G401.6 (cell line): ENCODE results near the gene CMTM6.
"Not testable (repeated sequence)": the region's sequence is repeated elsewhere in the genome, so short reads cannot be mapped to it uniquely, and the experiment has no call there.

Experiments used
- FAIRE-seq: peaks from 2 replicates; lab custom pipeline; 2012; peaks lifted over from hg19 to GRCh38; lab: Jason Lieb, UNC

Gene CMTM6

DNA sequence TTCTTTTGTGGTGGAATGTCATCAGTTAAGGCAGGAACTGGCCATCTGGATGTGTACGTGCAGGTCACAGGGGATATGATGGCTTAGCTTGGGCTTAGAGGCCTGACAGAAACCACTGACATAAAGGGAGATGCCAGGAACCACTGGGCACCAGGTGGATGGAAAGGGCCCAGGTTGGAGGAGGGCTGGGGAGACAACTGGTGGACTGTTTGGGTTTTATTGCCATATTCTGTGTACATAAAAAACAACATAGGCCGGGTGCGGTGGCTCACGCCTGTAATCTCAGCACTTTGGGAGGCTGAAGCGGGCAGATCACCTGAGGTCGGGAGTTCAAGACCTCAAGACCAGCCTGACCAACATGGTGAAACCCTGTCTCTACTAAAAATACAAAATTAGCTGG lies 35.8 kb downstream of the CMTM6 start:
- not testable (repeated sequence) for FAIRE-seq

DNA sequence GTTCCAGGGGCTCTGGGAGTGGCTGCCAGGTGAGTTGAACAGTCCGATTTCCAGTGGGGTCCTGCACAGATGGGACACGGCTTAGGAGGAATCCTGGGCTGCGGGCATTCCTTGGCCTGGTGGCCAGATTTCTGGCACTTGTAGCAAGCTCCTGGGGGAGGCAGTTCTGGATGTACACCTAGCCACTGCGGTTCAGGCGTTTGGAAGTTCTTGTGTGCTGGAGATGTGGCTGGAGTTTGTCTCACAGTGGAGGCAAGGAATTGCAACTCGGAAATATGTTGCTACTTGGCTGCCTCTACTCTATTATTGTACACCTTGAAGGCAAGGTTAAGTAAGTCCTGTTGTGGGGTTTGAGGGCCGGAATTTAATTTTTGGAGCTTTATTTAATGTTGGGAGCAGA lies 37.9 kb downstream of the CMTM6 start:
- FAIRE-seq: not testable (repeated sequence)

DNA sequence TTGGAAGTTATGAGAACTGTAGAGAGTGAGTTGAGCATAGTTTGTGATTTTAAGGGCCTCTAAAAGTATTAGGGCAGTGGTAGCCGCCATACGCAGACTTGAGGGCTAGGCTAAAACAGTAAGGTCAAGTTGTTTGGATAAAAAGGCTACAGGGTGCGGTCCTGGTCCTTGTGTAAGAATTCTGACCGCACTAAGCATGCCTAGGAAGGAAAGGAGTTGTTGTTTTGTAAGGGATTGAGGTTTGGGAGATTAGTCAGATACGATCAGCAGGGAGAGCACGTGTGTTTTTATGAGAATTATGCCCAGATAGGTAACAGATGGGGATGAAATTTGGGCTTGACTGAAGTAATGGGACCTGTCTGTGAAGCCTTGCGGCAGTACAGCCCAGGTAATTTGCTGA lies 39.2 kb downstream of the CMTM6 start:
- not testable (repeated sequence) for FAIRE-seq

DNA sequence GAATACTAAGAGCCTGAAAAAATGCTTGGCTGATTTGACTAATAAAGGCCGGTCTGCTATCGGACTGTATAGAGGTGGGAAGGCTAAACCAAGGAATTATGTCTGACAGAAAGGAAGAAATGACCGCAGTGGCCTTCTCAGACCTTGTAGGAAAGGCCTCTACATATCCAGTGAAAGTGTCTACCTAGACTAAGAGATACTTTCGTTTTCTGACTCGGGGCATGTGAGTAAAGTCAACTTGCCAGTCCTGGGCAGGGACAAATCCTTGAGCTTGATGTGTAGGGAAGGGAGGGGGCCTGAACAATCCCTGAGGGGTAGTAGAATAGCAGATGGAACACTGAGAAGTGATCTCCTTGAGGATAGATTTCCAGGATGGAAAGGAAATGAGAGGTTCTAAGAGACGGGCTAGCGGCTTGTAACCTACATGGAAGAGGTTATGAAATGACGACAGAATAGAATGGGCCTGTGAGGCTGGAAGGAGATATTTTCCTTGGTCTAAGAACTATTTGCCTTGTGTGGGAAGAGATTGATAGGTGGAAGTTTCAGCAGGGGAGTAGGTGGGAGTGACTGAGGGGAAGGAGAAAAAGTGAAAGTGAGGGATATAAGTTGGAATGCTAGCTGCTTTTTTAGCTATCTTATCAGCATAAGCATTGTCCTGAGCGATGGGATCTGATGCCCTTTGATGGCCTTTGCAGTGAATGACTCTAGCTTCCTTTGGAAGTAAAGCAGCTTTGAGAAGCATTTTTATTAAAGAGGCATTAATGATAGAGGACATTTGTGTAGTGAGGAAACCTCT lies 40.3 kb downstream of the CMTM6 start:
- not testable (repeated sequence) for FAIRE-seq

DNA sequence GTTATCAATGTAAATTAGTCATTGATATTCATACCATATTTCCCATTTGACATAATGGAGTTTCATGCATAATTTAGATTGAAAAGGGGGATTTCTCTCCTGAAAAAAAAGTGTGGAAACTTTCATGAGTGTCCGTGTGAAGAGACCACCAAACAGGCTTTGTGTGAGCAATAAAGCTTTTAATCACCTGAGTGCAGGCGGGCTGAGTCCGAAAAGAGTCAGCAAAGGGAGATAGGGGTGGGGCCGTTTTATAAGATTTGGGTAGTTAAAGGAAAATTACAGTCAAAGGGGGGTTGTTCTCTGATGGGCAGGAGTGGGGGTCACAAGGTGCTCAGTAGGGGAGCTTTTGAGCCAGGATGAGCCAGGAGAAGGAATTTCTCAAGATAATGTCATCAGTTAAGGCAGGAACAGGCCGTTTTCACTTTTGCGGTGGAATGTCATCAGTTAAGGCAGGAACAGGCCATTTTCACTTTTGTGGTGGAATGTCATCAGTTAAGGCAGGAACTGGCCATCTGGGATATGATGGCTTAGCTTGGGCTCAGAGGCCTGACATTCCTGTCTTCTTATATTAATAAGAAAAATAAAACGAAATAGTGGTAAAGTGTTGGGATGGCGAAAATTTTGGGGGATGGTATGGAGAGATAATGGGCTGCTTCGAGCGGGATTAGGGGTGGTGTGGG lies 41.7 kb downstream of the CMTM6 start:
- not testable (repeated sequence) for FAIRE-seq

DNA sequence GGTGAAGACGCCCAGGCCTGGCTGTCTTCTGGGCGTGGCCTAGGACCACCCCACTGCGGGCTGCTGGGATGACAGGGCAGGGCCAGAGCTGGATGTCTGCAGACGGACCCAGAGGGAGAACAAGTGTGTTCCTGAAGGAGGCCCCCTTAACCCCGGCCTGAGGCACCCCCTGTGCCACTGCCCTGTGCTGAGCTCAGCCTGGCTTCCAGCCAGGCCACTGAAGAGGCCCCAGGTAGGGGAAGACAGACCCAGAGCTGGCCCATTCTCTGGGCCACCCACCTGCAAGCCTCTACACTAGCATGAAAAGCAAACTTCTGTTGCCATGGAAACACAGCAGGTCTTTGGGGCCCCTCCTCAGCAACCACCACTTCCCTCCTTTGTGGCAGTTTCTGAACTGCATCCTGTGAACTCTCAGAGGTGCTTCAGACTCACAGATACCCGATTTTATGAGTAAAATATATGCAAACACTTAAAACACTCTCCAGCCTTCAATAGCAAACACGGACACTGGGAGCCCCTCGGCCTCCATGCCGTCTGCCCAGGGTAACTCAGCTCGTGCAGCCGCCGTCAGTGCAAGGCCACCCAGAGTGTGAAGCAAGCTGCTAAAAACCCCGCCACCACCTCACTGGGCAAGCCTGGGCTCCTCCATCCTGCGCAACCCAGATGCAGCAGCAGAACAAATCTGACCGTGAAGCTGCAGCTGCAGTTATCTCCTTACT lies 42.5 kb downstream of the CMTM6 start:
- FAIRE-seq: no peak

DNA sequence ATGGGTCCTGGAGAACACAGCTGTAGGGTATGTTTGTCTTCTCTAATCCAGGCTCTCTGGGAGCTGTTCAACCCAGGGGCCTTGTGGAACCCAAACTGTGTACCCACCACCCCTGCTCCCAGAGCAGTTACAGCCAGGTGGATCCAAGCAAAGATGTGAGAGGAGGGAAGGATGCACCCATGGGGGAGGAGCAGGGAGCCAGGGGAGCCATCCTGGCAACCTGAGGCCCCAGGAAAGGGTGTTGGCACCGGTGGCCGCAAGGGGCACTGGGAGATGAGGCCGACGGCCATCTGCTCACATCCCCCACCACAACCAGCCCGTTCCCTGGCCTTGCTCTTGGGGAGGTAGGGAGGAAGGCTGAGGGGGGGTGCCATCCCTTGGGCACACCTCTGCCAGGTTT lies 43.2 kb downstream of the CMTM6 start:
- FAIRE-seq: no peak

DNA sequence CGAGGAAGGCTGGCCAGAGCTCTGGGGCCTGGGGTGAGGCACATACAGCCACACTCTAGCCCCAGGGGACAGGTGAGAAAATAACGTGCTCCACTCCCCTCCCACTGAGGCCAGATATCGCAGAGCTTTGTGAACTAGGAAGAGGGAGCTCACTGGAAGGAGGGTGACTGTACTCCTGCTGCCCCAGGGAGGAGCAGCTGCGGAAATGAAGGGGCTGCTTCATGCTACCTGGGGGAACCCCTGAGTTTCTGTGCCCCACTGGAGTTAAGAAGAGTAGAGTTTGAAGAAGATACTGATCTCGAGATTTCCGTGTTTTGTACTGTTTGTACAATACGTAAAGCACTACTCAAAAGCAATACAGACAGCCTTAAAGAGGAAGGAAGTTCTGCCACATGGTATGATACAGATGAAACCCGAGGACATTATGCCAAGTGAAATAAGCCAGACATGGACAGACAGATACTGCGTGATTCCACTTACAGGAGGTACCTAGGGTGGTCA lies 44.6 kb downstream of the CMTM6 start:
- FAIRE-seq: no peak

DNA sequence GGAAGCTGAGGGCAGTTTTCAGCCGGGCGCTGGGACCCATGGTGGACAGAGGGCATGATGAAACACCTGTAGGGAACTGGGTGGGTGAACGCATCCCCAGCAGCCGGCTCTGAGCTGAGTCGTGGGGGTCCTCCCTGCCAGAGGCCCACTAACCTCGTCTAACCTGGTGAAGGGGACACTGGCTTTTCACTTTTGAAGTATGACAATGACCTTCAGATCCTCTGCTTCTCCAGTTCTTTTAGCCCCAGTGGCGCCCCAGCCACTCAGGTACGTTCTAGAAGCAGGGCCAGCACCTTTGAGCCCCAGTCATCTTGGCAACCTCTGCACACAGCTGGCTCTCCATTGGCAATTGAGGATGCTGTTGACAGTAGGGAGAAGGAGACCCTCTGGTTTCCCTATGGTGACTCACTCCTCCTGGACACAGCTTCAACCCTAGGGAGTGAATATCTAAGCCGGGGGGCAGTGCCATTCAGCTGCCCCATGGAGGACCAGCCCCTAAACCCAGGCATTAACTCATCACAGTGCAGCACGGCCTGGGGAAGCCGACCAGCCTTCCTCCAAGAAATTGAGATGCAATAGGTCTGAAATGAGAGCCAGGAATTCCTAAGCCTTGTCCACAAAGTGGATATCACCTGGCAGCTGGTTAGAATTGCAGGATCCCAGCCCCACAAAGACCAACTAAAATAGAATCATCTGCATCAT lies 46.1 kb downstream of the CMTM6 start:
- FAIRE-seq: no peak

DNA sequence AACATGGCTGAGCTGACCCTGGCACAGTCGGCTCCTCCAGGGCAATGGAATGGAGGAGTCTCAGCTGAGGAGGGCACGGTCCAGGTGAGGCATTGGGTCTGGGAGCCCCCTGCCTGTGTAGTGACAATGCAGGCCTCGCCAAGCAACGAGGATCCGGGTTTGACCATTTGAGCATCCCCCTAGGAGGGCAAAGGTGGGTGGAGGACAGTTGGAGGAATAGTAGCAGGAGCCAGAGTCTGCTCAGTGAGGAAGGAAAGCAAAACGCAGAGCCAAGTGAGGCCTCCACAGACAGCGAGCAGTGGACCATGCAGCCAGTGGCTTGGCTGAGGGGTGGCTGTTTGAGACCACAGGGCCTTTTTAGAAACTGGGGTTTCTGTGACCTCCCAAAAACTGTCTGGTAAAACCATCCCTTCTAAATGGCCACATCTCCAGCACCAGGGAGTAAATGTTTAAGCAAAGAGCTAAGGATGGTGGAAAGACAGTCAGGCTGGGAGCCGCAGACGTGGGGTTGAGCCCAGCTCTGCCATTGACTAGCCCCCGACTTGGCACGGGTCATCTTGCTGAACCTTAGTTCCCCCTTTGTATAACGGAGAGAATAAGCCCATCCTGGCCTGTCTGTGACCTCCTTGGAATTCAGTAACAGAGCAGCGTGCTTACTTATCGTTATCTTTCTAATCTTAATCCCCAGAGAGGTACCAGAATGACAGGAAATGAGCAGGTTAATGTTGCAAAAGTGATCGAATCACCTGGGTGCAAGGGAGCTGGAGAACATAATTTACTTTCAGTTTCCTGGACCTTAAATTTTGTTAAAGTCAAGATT lies 46.8 kb downstream of the CMTM6 start:
- FAIRE-seq: no peak

DNA sequence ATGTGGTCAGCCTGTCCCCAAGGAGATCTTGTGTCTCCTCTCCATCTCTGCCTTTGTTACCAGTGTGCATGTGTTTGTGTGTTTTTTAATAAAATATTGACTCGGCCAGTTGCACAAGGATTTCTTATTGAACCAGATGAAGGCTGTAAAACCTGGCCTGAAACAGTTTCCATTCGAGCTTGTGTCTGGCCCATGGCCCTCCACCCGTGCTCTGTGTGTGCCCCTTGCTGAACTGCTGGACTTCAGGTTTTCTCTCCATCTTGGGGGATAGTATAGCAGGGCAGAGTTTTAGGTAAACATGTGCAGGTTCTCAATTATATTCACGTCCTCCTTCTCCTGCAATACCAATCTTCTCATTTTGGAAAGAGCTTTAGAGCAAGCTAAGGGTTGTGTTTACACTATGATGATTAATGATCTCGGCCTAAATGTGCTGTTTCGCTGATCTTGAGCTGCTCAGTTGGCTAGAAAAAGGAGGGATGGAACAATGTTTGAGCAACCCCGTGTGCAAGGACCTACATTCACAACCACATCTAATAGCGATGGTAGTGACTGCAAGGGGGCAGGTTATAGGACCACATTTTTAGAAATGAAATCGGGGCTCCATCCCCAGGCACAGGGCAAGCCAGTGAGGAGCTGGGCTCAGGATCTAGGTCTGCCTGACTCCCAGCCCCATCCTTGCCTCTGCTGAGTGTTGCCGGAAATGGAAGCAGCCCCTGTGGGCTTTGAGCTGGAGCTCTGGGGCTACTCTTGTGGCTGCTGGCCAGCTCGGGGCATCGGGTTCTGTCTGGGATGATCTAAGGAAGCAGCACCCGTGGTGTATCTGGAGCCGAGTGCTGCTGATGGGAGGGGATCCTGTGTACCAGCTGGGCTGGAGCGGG lies 47.7 kb downstream of the CMTM6 start:
- no peak for FAIRE-seq

DNA sequence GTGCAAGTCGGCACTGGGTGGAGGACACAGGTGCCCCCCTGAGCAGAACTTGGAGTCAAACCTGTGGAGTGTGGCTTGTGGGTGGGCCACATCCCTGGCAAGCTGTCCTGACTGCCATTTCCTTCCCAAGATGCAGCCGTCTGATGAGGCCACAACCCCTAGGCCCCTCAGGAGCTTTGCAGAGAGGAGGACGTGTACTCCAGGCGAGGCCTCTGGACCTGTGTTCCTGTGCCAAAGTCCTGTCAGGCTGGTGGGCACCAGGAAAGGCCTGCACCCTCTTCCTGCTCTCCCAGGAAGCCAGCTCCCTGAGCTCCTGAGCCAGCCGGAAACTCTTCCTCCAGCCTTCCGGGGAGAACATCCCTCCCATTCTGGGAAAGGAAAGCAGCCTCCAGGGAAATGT lies 48.5 kb downstream of the CMTM6 start:
- no peak for FAIRE-seq

DNA sequence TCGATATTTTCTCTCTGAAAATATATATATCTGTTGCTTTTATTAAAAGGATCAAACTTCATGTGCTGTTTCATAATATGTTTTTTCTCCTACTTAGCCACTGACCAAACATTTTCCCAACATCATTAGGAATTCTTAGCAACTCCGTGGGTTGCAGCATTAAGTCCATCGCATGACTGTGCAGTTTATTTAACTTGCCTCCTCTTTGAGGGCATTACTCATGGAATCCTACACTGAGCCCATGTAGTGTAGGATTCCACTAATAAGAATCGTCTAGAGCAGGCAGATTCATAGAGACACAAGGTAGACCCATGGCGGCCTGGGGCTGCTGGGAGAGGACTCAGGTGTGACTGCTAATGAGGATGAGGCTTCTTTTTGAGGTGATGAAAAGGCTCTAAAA lies 49.3 kb downstream of the CMTM6 start:
- no peak for FAIRE-seq

DNA sequence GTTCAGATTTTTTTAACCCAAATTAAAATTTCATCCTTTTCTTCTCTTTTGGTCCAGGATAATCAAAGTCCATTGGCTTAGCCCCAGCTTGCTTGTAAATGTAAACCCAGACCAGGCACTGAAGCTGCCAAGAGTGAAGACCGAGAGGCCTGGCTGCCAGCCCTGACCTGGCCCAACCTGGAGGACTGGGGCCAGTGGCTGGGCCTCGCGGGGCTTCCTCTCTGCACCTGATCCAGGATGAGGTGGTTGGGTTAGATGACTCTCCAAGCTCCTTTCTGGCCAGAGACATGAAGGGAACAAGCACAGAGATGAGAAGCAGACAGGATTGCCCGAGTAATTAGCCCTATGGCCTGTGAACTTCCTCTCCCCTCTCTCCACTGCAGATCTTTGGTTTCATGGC lies 50.6 kb downstream of the CMTM6 start:
- no peak for FAIRE-seq

DNA sequence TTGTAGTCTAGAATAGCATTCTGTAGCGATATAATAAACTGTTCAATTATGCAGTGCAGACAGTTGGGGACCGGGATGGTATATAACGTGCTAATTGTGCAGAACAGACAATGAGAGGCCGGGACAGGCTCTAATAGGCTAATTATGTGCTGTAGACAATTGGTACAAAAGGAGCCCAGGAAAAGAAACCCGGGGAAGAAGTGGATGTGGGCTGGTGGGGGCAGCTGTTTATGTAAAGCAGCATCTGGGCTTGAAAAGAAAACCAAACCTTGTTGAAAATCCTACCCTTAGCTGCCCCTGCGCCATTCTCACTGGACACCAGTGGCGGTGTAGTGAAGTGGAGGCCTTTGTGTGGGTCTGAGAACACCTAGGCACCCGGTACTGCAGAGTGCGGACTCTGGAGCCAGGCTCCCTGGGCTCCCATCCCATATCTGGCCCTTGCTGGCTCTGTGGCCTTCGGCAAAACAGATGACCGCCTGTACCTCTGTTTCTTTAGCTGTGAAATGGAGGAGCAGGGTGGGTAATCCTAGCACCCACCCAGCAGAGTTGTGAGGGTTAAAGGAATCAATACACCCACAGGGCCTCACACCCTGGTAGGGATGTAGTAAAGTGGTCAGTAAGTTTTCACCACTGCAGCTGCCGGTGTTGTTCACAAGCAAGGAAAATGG lies 51.5 kb downstream of the CMTM6 start:
- no peak for FAIRE-seq

DNA sequence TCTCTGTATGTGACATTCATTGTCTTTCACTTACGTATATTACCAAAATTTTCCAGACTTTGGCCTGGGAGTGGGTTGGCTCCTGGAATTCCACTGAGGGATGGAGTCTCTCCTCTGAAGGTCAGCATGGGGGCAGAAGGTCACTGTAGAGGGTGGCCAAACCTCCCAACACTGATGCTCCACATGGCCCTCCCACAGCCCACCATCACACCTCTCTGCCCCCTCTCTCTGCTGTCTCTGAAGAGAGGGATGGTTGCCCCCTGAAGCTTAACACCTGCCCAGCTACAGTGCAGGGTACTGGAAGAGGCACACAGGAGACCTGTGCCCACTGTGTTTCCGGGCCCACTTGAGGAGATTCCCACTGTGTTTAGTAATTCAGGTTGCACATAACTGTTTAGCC lies 52.2 kb downstream of the CMTM6 start:
- no peak for FAIRE-seq

DNA sequence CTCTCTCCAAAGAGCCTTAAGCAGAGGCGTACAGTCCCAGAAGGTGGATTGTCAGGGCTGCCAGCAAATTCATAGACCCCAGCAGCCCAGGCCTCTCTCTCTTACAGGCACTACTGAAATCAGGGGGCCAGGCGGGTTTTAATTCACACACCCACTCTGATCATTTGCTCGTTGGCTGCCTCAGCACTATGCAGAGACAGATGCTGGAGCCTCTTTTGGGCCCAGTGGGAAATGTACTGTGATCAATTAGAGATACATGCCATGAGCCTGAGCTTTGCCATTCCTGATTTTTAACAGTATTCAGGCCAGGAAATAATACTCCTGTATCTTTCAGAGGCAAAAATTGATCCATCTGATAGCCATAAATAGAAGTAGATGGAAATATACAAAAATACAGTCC lies 53.0 kb downstream of the CMTM6 start:
- no peak for FAIRE-seq

DNA sequence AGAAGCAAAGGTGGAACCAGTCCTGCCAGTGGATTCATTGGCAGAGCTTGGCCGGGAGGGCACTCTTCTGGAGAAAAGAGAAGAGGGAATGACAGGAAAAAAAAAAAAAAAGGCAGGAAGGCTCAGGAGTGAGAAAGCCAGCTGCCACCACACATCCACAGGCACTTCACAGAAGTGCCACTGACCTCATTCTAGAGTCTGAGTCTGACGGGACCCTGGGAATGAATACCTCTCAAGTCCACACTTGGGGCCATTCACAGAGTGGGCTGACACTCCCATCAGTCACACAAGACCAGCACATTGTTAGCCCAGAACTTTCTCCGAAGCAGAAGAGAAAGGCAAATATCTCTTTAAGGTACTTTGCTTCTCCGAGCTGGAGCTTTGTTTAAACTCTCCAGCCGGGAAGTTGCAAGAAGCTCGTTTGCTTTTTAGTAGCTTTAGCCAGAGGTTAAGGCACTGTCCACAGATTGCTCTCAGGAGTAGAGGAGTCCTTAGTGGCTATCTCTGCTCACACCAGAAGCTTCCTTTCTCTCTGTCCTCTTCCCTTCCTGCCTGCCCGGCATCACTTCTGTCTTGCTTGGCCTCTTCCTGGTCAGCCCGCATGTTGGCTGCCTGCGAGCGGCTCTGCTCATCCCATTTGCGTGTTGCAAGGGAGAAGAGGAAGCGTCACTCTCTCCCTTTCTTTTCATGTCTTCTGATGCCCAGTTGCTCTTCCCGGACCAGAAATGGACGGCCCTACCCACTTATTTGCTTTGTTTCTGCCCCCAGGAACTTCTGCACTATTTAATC lies 53.8 kb downstream of the CMTM6 start:
- no peak for FAIRE-seq

DNA sequence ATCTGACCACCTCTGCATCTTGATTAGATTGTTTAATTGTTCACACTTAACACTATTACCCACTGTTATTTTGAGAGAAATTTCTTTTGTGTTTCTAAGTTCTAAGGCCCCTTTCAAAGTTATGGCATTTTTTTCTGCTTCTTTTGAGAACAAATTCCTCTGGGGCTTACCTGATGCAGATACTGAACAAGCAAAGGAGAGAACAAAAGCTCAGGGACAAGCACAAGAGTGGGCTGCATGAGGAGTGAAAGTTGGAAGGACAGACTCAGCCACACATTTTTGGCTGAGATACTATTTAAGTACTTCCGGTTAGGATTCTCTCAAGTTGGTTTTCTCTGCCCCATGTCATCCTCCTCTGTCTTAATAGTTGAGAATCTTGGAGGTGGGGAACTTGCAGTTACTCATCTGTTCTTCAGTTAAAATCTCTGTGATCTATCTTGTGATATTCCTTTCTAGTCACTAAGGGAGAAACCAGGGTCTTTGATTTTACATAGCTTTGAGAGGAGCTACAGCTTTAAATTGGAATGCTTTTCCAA lies 54.7 kb downstream of the CMTM6 start:
- no peak for FAIRE-seq
